ENCODE measurements around the gene ARHGAP26.

Gene ARHGAP26

DNA sequence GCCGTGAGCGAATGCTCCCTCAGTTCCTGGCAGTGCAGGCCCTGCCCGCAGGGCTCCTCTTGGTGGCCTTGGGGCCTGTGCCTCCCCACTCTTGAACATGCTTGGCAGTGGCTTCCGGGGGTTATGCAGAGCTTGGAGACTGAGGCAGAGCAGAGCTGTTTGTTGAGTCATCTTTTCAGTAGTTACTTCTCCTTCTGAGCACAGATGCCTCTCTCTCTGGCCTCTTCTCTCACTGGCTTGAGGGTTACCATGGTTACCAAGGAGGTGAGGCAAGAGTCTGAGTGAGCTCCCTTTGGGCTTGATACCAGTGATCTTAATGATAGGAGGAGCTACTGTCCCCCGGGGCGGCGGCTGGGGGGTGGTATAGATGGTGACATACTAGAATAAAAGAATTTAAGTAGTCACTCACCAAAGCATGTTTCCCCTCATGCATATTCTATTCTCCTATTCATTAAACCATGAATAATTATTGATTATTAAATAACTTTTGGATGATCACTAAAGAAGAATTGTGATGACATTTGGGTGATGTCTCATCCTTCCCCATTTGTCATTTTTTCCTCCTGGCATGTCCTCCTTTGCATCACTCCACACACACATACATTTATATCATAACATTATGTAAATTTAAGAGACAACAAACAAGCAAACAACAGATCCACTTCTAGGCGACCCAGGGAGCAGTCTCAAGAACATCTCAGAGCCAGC is 111.1 kb downstream of the ARHGAP26 start:
- no peak for DNase-seq

DNA sequence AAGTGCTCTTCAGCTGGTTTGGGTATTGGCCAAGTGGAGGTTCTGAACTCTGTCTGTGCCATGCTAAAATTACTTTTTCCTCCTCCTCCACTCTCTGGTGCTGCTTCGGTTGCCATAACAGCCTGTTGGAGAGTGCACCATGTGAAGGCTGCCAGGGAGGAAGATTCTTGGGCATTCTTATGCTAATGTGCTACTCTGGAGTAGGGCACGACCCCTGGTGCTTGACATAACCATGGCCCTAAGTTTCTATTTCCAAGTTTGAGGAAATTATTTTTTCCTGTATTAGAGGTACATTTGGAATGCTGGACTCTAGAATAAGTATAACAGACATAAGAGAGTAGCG is 111.6 kb downstream of the ARHGAP26 start:
- DNase-seq, result no peak

DNA sequence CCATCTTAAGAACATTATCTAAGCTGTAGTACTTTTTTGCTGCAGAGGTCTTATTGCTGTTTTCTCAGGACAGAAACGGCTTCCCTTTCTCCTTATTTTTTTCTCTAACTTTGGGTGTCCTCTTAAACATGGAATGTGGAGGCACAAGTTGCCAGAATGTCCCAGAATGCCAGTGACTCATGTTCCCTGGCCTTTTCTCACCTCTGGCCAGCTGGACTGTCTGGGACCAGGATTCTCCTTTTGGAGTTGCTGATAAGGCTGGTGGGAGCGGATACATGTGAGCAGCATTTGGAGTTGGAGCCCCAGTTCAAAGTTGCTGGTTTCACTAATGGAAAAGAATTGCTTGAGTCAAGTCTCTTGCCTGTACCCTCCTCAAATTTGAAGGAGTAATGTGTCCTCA is 112.8 kb downstream of the ARHGAP26 start:
- no peak for DNase-seq

DNA sequence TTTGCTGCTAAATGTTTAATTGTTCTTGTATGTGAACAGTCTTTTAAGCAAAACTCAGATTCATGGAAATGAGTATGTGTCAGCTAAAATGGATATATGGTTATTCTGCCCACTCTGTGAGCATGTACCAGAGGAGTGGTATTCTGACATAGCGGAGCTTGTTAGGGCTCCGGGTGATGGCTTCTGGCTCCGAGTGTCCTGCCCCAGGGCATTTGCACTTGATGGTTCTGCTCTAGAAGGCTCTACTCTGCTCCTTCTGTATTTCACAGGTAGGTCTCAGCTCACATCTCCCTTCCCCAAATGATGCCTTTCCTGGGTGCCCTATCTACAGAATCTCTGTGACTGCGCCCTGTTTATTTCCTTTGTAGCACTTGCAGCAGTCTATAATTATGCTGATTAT is 113.3 kb downstream of the ARHGAP26 start:
- no peak for DNase-seq

DNA sequence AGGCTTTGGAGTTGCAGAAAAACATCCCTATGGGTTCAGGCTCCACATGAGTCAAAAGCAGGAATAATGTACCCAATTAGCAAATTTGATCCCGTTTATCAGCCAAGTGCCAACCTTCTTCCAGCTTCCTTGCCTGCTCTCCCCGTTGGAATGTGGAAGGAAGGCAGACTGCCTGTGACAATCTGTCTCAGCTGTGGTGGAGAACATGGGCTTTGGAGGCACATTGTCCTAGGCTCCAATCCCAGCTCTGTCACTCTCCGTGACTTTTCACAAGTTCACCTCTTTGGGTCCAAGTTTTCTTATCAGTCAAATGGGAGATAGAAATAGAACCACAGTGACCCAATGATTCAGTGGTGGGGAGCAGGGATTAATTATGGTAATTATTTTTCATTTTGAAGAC is 113.9 kb downstream of the ARHGAP26 start:
- DNase-seq, result no peak

DNA sequence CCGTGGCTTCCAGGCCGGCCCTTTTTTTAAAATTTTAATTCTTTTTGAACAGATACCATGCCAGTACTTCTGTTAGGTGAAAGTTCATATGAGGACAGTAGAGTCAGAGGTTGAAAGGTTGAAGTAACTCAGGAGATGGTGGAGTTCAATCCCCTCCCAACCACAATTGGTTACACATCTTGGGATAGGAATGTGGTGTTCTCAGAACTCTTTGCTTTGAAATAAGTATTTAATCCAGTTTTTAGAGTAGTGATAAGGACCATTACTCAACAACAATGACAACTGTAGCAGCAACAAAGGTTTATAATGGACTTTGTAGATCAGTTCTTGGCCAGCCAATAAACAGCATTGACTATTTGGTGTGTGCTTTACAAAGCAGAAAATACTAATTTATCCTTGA is 116.0 kb downstream of the ARHGAP26 start:
- no peak for DNase-seq

DNA sequence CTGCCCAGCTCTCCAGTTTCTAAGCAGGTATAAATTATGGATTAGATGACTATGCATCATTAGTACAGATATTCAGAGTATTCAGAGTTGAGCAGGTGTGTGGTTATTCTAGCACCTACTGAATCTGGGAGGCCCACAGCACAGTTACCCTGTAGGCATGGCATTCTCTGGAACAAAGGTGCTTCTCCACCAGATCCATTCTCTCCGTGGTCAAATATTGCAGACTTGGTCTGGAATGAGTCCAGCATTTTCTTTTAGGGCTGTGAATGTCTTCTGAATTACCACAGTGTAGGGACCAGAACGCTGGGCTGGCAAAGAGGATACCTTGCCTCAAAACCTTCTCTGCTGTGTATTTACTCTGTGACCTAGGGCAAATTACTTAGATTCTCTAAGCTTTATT is 116.8 kb downstream of the ARHGAP26 start:
- no peak for DNase-seq

DNA sequence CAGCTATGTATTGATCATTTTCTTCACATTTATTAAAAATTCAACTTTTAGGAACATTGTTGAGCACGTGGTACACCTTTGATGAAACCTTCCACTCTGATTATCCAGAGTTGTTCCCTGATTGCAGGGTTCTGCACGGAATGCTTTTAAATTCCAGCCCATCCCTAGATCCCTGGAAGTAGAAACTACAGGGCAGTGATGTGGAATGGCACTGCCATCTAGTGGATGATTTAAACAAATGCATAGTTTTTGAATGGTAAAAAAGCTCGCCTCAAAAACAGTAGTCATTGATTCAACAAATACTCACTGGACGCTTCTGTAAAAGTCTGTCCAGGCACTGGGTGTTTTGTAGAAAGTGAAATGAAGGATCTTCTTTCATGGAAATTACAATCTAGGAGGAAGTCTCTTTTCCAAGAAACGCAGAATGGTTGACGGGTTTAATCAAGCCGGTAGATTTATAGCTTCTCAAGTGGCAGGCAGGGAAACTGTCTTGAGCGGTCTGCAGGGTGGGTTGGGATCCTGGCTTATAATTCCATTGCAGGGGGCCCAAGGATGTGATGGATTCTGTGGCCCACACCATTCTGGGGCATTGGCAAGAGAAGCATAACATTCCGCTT is 118.4 kb downstream of the ARHGAP26 start:
- peak; percentile 13 for DNase-seq

DNA sequence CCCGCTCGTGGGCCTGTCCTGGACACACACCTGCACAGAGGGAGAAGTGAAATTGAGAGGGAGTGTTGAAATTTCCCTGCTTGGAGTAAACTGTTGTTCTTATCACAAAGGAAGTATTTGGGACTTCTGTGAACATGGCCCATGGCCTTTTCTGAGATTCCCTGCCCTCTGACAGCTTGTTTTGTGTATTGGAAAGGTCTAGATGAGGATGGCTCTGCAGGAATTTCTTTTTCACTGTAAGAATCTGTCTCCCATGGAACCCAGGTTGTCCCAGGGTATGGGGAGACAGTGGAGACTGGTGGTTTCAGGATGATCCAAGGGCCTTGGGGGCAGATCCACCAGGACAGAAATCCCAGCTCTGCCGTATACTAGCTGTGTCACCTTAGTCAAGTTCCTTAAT is 121.8 kb downstream of the ARHGAP26 start:
- DNase-seq, result no peak

DNA sequence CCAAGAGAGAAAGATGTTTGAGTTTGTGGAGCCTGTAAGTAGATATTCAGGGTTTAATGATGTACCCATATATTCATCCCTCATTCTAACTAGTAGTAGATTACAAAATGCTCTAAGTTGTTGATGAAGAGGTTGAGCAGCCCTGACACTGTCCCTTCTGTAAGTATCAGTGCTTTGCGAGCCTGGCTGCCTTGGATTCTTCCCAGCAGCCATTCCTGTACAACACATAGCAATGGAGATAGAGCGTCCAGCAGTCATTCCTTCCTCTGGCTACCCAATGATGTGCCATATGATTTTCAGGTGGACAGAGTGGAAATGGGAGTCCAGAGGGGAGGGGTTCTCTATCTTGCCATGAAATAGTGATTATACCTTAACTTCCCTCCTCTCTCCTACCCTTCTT is 124.1 kb downstream of the ARHGAP26 start:
- no peak for DNase-seq

DNA sequence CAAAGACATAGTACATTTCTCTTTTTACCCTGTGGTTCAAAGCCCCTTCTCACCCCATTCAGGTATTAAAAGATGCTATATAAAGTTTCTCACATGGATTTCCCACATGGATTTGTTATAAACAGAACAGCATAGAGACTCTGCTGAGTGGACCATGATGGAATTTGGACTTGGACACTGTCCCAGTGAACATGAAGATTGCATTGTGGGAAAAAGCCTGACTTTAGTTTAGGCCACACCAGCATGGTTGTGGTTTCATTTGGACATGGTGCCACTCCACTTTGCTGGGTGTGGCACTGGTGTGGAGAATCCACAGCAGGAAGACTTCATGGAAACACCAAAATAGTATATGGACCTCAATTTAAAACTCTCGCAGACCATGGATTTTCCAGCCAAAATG is 124.6 kb downstream of the ARHGAP26 start:
- DNase-seq, result no peak

DNA sequence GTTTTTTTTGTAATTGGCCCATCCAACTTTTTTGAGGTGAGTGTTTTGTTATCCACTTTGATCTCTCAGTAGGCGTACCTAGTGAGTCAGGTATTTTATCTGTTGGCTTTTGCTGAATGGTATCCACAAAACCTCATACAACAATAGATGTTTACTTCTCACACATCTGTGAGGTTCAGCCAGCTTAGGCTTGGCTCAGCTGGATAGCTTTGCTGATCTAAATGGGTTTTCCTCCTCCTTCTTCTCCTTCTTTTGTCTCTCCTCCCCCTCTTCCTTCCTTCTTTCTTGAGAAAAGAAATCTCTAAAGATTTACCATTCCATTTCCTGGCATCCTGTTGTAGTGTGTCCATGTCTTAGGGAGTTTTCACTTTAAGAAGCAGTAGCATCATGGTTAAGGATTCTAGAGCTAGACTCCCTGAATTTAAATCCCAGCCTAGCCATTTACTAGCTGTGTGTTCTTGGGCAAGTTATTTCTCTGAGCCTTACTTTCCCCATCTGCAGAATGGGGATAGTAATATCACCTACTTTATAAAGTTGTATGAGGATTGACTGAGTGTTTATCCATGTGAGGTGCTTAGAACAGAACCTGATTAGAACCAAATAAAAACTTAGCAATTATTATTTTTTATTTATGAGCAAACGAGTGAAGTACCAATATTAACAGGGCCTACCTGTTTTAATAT is 126.3 kb downstream of the ARHGAP26 start:
- no peak for DNase-seq

DNA sequence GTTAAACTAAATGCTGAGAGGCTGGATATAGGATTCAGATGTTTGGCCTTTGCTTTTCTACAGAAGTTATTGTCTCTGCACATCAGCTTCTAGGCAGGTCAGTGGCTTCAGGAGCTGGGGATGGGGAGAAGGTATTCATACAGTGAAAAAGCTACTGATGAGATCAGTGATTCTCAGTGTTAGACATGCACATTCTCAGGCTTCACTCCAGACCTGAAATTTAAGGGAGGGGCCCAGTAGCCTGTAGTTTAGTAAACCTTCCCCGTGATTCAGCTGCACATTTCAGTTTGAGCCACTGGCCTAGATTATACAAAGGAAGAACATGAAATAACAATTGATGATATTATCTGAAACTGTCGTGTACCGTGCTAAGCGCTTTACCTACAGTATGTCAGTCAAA is 127.2 kb downstream of the ARHGAP26 start:
- no peak for DNase-seq

DNA sequence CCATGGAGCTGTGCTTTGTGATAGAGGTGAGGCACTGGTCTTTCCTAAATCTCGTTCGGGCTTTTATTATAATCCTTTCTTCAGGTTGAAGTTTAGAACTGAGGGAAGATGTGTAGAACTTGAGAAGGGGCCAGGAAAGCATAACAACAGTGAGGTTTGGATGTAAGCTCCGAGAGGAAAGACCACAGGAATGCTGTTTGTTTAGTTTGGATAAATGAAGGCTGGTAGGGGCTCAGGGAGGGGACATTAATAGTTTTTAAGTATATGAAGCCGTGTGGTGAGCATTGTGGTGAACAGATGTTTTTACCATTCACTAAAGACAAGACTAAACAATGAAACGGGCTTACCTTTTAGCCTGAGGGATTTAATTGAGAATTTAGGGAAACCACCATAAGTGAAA is 130.8 kb downstream of the ARHGAP26 start:
- no peak for DNase-seq

DNA sequence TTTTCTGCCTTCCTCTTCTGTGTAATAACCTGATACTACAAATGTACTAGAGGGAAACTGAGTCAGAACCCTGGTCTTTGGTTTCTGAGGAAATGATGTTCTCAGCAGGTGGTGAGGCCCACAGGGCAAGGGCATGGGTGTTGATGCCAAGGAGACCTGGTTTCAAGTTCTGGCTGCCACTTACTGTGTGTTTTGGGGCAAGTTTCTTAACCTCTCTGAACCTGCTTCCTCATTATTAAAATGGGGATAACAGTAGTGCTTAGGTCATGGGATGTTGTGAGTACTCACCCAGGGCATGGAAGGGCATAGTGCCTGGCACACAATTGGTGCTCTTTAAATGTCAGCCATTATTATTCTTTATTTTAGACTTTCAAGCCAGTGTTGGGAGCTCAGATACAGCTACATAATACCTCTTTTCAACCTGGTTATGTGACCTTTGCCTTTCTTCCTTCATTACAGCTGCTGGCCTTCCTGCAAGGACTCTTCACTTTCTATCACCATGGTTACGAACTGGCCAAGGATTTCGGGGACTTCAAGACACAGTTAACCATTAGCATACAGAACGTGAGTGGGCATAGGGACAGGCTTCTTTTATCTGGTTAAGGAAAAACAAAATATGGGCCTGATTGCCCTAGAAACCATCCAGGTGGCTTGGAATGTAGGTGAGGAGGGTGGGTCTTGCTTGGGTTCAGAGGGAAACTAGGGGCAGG is 131.5 kb downstream of the ARHGAP26 start:
- no peak for DNase-seq

DNA sequence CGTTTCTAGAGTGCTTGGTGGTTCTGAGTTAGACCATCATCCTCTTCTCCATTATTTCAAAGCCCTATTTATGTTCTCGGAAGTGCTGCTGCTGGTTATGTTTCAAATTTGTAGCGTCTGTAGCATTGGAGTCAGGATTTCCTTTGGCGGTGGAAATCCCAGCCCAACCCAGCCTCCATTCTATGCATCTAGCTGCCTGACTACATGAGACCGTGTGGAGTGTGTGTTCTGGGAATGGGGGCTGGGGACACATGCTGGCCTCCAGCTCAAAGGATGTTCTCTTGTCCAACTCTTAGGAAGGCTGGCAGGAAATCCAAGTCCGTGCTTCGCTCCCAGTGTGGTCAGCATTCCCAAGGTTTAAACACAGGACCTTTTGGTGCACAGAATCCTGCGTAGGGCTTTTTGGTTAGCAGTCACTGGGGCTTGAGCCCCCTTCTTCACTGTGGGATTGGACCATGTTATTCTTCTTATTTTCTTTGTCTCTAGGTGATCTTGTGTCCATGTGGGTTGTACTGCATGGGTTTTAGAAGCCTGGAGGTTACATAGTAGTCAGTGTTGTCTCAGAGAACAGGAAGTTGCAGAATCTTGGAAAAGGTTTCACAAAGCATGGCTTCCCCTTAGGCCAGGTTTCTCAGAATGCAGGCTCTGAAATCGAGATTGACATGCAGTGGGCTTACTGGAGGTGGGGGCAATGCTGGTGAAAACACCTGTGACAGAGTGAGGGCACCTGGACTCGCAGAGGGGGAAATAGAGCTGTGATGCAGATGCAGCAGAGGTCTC is 132.2 kb downstream of the ARHGAP26 start:
- DNase-seq, result no peak

DNA sequence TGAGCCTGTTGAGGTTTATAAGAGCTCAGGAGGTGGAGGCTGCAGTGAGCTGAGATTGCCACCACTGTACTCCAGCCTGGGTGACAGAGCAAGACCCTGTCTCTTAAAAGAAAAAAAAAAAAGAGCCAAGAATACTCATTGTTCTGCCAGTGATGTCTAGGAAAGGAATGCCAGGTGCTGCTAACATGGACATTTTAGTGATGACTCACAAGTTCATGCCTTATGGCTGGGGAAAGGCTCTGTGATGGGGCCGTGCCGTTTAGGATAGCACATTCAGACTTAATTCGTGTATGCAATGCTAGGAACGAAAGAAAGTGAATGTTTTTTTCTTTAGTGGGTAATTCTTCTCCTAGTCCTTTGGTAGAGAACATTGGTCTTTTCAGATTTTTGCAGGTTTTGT is 134.2 kb downstream of the ARHGAP26 start:
- DNase-seq, result no peak

DNA sequence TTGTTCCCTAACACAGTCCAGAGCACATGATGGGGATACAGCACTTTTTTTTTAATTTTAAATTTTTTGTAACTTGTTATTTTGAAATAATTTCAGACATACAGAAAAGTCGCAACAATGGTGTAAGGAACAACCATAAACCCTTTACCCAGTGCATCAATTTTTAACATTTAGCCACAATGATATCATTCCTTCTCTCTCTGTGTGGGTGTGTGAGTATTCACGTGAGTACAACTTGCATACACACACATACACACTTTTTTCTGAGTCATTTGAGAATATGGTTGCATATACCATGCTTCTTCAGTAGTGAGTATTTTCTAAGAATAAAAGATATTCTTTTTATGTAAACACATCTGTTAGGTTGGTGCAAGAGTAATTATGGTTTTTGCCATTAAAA is 135.2 kb downstream of the ARHGAP26 start:
- no peak for DNase-seq

DNA sequence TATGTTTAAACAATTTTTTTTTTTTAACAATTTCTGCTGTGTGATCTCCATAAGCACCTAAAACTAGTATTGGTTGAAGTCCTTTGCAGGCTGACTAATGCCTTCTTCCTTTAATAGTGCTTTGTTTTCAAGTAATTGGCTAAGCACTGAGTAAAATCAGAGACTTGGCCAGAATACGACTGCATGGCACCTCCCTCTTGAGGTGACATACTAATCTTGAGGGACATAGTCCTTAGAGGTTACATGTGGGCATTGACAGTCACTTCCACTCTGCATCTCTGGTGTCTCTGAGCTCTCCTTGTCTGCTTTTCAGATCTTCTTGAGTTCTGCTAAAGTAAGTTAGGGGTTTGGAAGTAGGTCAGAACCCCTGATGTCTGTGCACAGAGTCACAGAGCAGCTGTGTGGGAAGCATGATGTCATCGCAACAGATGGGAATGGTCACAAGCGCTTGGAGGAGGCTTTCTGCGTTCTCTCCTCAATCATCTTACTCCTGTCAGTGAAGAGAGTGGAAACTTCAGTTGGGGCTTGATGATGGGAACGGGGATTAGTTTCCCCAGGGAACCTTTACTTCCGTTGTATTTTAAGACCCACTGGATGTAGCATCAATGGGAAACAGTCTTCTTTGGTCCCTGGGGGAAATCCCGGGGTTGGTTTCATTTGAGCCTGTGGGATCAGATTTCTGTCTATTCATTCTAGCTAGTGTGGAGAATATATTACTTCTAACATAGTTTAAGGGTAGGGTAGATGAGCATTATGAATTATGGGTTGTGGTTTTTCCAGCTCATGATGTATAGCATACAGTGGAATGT is 136.9 kb downstream of the ARHGAP26 start:
- DNase-seq, result no peak

DNA sequence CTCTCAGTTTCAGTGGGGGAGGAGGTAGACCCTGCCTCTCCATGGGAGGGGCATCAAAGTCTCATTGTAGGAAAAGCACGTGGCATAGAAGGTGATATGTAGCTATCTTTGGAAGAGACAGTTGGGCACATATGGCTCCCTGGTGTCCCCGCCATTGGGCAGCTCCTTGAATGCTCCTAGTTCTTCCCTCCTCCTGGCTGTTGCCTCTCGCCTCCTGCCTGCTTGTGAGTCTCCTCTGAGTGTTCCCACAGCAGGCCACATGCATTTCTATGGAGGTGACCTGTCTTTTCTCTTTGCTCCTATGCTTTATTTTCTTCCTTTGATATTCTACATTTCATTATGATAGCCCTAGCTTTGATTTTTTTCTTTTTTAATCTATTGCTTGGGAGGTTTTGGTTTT is 138.5 kb downstream of the ARHGAP26 start:
- no peak for DNase-seq

DNA sequence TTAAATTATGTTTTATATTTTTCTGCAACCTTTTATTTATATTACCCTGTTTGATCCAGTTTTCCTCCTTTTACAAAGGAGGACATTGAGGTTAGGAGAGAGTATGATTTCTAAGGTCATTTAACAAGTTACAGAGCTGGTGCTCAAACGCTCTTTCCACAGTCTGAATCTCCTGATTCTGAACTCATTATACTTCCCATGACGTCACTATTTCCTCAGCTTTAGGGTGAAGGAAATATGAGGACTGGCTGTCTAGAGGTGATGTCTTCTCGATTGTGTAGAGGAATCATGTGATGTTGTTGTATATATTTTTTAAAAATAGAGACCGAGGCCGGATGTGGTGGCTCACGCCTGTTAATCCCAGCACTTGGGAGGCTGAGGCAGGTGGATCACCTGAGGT is 140.0 kb downstream of the ARHGAP26 start:
- DNase-seq, result no peak

DNA sequence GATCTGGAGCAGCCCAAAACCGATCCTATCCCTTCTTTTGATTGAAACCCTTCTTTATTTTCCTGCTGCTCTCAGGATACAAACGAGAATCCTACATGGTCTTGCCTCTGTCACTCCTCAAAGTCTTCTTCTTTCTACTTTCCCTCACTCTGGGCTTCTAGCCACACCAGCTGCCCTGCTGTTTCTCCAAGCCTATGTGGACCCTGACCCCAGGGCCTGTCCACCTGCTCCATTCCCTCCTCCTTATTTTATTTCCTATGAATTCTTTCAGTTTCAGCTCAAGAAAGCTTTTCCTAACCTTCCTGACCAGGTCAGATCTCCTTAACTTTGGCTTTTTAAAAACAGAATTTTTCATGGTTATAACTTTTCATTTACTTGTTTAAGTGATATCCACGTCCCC is 141.0 kb downstream of the ARHGAP26 start:
- DNase-seq, result no peak
